CD4-positive, alpha-beta T cell treated with Interleukin-2 at 100 ng/mL for 4 hours (primary cell): Measurements from ENCODE around the gene MPHOSPH8.

Source experiments
- DNase-seq: peaks from one replicate; pipeline ENCODE4 v3.0.0-alpha.2; 2020; ENCODE audit warnings: low spot score

Gene MPHOSPH8, protein sequence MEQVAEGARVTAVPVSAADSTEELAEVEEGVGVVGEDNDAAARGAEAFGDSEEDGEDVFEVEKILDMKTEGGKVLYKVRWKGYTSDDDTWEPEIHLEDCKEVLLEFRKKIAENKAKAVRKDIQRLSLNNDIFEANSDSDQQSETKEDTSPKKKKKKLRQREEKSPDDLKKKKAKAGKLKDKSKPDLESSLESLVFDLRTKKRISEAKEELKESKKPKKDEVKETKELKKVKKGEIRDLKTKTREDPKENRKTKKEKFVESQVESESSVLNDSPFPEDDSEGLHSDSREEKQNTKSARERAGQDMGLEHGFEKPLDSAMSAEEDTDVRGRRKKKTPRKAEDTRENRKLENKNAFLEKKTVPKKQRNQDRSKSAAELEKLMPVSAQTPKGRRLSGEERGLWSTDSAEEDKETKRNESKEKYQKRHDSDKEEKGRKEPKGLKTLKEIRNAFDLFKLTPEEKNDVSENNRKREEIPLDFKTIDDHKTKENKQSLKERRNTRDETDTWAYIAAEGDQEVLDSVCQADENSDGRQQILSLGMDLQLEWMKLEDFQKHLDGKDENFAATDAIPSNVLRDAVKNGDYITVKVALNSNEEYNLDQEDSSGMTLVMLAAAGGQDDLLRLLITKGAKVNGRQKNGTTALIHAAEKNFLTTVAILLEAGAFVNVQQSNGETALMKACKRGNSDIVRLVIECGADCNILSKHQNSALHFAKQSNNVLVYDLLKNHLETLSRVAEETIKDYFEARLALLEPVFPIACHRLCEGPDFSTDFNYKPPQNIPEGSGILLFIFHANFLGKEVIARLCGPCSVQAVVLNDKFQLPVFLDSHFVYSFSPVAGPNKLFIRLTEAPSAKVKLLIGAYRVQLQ

GRCh38 chr13:19633479-19634255 is at the start of gene MPHOSPH8:
Gene MPHOSPH8, plus strand, starts transcription at chr13:19633659. Its CDS starts 90 bp downstream, at chr13:19633749.
- DNase-seq: peak; percentile 98

GRCh38 chr13:19586904-19587634 is 46.4 kb upstream of the MPHOSPH8 start:
- peak; percentile 77 for DNase-seq

- peak; percentile 59 for DNase-seq
These were observed 45.7 kb upstream of the MPHOSPH8 start for GRCh38 chr13:19587635-19588300.

DNA sequence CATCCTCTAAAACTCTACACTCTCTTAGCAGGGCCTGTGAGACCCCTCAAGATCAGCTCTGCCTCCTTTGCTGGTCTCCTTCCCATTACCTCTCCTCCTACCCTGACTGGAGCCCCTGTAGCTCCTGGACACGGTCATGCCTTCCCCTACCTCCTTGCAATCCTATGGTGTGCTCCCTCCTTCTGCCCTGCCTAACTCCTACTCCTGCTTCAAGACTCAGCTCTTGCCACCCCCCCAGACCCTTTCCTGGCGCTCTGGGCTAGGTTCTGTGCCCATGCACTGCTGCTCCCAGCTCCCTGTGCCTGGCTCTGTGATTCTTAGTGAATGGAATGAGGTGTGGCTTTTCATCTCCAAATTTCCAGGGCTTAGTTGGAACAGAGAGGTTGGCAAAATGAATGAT is 44.1 kb upstream of the MPHOSPH8 start:
- no peak for DNase-seq

- no peak for DNase-seq
These were observed 43.0 kb upstream of the MPHOSPH8 start for GRCh38 chr13:19590423-19590822.

- DNase-seq: no peak
These were observed 41.6 kb upstream of the MPHOSPH8 start for GRCh38 chr13:19591864-19592263.

DNA sequence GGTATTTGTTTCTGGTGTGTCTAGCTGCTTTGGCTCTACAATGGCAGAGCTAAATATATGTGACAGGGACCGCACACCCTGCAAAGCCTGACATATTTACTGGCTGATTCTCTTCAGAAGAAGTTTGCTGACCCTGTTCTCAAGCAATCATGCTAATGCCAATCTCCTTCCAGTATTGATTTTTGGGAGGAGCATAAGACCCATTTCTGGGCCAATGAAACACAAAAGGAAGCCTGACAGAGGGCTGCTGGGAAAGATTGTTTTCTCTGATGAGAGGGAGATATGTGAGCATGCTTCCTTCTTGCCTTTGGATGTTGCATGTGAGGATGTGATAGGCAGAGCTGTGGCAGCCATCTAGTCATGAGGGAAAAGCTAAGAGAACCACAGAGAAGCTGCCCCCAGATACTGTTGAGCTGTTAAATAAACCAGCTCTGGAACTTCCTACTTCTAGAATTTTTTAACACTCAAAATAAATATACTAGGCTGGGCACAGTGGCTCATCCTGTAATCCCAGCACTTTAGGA is 40.7 kb upstream of the MPHOSPH8 start:
- no peak for DNase-seq

DNA sequence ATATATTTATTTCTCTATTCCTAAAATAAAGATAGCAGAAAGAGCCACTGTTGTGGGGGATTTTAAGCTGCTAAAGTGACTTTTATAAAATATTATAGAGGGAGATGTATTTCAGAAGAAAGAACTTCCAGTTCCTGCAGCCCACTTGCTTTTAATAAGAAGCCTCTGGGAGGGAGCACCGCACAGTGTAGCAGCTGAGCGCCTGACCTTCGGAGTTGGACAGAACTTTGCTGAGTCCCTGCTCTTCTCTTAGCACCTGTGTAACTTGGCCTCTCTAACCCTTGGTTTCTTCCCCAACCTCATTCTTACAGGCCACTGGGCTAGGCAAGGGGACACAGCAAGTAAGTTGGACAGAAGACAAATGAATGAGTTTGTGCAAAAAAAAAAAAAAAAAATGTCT is 37.4 kb upstream of the MPHOSPH8 start:
- DNase-seq: no peak

DNA sequence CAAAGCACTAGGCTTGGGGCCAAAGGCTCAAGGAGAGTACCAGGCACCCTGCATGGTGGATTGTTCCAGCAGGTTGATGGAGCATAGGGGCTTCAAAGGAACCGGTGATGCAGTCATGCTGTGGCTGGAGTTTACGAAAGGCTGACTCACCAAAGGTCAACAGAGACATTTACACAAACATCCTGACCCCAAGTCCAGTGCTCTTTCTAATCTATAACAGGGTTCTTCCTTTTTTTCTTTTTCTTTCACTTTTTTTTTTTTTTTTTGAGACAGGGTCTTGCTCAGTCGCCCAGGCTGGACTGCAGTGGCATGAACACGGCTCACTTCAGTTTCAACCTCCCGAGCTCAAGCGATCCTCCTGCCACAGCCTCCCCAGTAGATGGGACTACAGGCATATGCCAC is 36.5 kb upstream of the MPHOSPH8 start:
- no peak for DNase-seq

DNA sequence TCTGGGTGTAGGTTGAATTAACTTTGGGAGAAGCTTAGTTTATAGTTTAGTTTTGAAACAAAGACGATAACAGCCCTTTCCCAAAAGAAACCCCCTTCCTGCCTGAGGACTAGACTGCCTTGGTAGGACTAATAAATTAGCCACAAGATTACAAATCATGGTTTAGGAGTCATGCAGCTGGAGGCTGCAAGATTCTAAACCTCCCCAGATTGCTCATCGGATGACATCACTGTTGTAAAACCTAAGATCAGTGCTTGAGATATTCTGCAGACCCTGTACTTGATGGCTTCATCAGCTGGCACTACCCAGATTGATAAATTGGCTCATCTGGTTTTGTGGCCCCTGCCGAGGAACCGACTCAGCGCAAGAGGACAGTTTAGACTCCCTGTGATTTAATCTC is 35.9 kb upstream of the MPHOSPH8 start:
- DNase-seq: no peak

GRCh38 chr13:19601749-19602725 is 31.4 kb upstream of the MPHOSPH8 start:
- no peak for DNase-seq

- DNase-seq: no peak
These were observed 29.2 kb upstream of the MPHOSPH8 start for GRCh38 chr13:19604306-19604705.

- DNase-seq: no peak
These were observed 28.1 kb upstream of the MPHOSPH8 start for GRCh38 chr13:19605161-19605955.

GRCh38 chr13:19606152-19606551 is 27.3 kb upstream of the MPHOSPH8 start:
- DNase-seq: no peak

DNA sequence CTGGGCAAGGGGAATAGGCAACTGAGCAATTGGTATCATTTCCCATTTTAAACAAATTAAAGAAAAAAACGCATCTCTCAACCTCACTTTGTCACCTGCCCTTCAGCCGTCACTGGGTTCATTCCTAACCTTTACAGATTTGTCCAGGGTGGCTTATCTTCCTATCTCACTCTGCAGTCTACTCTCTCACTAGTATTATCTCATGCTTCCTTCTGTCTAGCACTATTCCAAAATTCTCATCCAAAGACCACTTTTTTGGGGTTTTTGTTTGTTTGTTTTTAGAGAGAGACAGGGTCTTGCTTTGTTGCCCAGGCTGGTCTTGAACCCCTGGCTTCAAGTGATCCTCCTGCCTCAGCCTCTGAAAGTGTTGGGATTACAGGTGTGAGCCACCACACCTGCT is 26.7 kb upstream of the MPHOSPH8 start:
- DNase-seq: no peak

DNA sequence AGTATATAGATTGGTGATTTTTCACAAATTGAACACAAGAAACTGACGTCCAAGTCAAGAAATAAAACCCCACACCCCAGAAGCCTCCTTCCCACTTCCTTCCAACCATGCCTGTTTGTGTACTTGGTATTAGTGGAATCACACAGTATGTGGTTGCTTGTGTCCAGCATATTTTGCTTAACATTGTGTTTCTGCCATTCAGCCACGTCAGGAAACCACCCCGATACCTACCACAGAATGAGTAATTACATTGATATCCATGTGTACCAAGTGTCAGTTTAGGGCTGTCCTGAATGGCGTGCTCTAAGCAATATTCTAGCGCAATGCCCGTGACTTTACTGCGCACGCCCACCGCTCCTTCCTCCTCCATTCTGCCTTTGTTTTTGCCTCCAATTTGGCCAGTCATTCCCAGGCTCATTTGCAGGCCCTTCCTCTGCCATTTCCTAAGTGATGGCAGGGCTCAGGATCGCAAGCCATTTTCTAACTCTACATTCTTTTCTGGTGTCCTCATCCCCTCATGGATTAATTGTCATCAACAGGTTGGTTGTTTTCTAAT is 25.9 kb upstream of the MPHOSPH8 start:
- no peak for DNase-seq

- DNase-seq: no peak
These were observed 14.5 kb upstream of the MPHOSPH8 start for GRCh38 chr13:19618977-19619376.

- DNase-seq: no peak
These were observed 11.3 kb upstream of the MPHOSPH8 start for GRCh38 chr13:19622193-19622592.
